H1 (cell line): ENCODE results near the gene OXER1. TPM values are rescaled to one million over a fixed set of nuclear protein-coding genes. Genes with fewer than 3 reads are reported as not detected.
A peak's percentile ranks its signal among the peaks of the same experiment; 100 is the strongest.

Experiments
- CTCF ChIA-PET: fragments of 300-600 bp; sonication (Branson Sonifier 250); formaldehyde crosslinking; loops from one replicate; lab custom pipeline; 2021; ENCODE audit not compliant: partially characterized antibody; lab: Charles Lee
- POLR2A ChIA-PET: fragments of 300-600 bp; sonication (Branson Sonifier 250); formaldehyde crosslinking; loops from one replicate; lab custom pipeline; 2021; ENCODE audit warnings: inconsistent platforms; ENCODE audit not compliant: partially characterized antibody; lab: Charles Lee
- DNase-seq, 2 experiments: peaks; one replicate each; pipeline versions ENCODE4 v3.0.0 to v3.0.0-alpha.2; 2010 to 2022; ENCODE audit warnings: low spot score in 2 of 2, low read depth in 1 of 2, mixed read lengths in 1 of 2
- FAIRE-seq: peaks from 2 replicates; lab custom pipeline; 2011; peaks lifted over from hg19 to GRCh38; lab: Jason Lieb, UNC
- H2AFZ ChIP-seq: 2 replicates; pipeline ENCODE4 v1.8.1; 2012; ENCODE audit warnings: low read length, inconsistent platforms
- H2AK5ac ChIP-seq: 2 replicates; pipeline ENCODE4 v1.6.1; 2013; ENCODE audit warnings: low read depth, low read length
- H2BK120ac ChIP-seq: replicated peaks from 2 replicates; pipeline ENCODE3; 2013; ENCODE audit warnings: low read depth, low read length, inconsistent platforms
- H2BK12ac ChIP-seq: 2 replicates; pipeline ENCODE4 v1.6.1; 2013; ENCODE audit warnings: low read depth, low read length
- H2BK15ac ChIP-seq: 2 replicates; pipeline ENCODE4 v1.6.1; 2013; ENCODE audit warnings: low read length
- H2BK20ac ChIP-seq: 2 replicates; pipeline ENCODE4 v1.6.1; 2013; ENCODE audit warnings: low read length
- H2BK5ac ChIP-seq: 2 replicates; pipeline ENCODE4 v1.6.1; 2013; ENCODE audit warnings: low read depth, low read length
- H3K14ac ChIP-seq: 2 replicates; pipeline ENCODE4 v1.6.1; 2013; ENCODE audit warnings: inconsistent platforms; ENCODE audit not compliant: insufficient read length
- H3K18ac ChIP-seq: 2 replicates; pipeline ENCODE4 v1.6.1; 2013; ENCODE audit warnings: low read length; ENCODE audit errors: extremely low read depth
- H3K23ac ChIP-seq: 2 replicates; pipeline ENCODE4 v1.6.1; 2013; ENCODE audit warnings: inconsistent platforms; ENCODE audit not compliant: insufficient read length
- H3K23me2 ChIP-seq: 2 replicates; pipeline ENCODE4 v1.6.1; 2013; ENCODE audit warnings: low read depth, low read length
- H3K27ac ChIP-seq: 2 replicates; pipeline ENCODE4 v1.6.1; 2011; ENCODE audit warnings: low read depth, low read length, inconsistent platforms
- H3K27me3 ChIP-seq, 4 experiments: replicated peaks in 1 of 4; 1 replicate in 1 of 4; 2 replicates in 3 of 4; pipeline versions ENCODE4 v1.6.1 to v1.8.1; 2011 to 2013; ENCODE audit warnings: low read length in 3 of 4, mild to moderate bottlenecking in 3 of 4, inconsistent platforms in 2 of 4, mixed read lengths in 2 of 4, moderate library complexity in 1 of 4; ENCODE audit not compliant: control insufficient read depth in 3 of 4, insufficient read depth in 3 of 4; ENCODE audit errors: extremely low read depth in 1 of 4
- H3K36me3 ChIP-seq, 4 experiments: 2 replicates each; pipeline versions ENCODE4 v1.6.1 to v1.8.1; 2011 to 2013; ENCODE audit warnings: mild to moderate bottlenecking in 4 of 4, low read length in 3 of 4, moderate library complexity in 2 of 4, control low read depth in 1 of 4, inconsistent platforms in 1 of 4; ENCODE audit not compliant: insufficient read depth in 4 of 4, control insufficient read depth in 2 of 4
- H3K4ac ChIP-seq: replicated peaks from 2 replicates; pipeline ENCODE3; 2013; ENCODE audit warnings: low read length, low read depth, mixed read lengths, inconsistent platforms; ENCODE audit not compliant: insufficient read length
- H3K4me1 ChIP-seq, 4 experiments: replicated peaks in 1 of 4; 1 replicate in 1 of 4; 2 replicates in 3 of 4; pipeline versions ENCODE4 v1.6.1 to v1.8.1; 2011 to 2013; ENCODE audit warnings: low read length in 3 of 4, inconsistent platforms in 2 of 4, mixed read lengths in 1 of 4; ENCODE audit not compliant: insufficient read depth in 4 of 4, control insufficient read depth in 3 of 4
- H3K4me2 ChIP-seq, 2 experiments: 2 replicates each; pipeline versions ENCODE4 v1.6.1 to v1.8.1; 2011 to 2013; ENCODE audit warnings: low read depth in 2 of 2, low read length in 2 of 2, control low read depth in 1 of 2, inconsistent platforms in 1 of 2, mild to moderate bottlenecking in 1 of 2; ENCODE audit not compliant: insufficient read depth in 1 of 2
- H3K4me3 ChIP-seq, 4 experiments: fragments of 200-600, 300-600 bp in 1 of 4; sonication (generic), shearing (Covaris generic), sonication (Bioruptor Twin) in 1 of 4; 2 replicates each; pipeline versions ENCODE4 v1.5.1 to v1.8.1; 2011 to 2016; ENCODE audit warnings: low read length in 4 of 4, low read depth in 3 of 4, control low read depth in 2 of 4, inconsistent platforms in 2 of 4, mild to moderate bottlenecking in 2 of 4, mixed read lengths in 1 of 4, moderate library complexity in 1 of 4; ENCODE audit not compliant: insufficient read depth in 2 of 4; ENCODE audit errors: extremely low read depth in 1 of 4
- H3K56ac ChIP-seq: replicated peaks from 2 replicates; pipeline ENCODE3; 2013; ENCODE audit warnings: low read depth, mild to moderate bottlenecking, mixed read lengths, low read length, inconsistent platforms; ENCODE audit not compliant: insufficient read length
- H3K79me1 ChIP-seq: 2 replicates; pipeline ENCODE4 v1.6.1; 2013; ENCODE audit warnings: low read depth, low read length, control low read depth
- H3K79me2 ChIP-seq, 2 experiments: 2 replicates each; pipeline versions ENCODE4 v1.6.1 to v1.8.1; 2012 to 2013; ENCODE audit warnings: low read length in 2 of 2, mild to moderate bottlenecking in 2 of 2, inconsistent platforms in 1 of 2; ENCODE audit not compliant: insufficient read depth in 2 of 2, control insufficient read depth in 1 of 2
- H3K9ac ChIP-seq, 4 experiments: replicated peaks in 1 of 4; 1 replicate in 1 of 4; 2 replicates in 3 of 4; pipeline versions ENCODE4 v1.6.1 to v1.8.1; 2011 to 2013; ENCODE audit warnings: low read depth in 3 of 4, low read length in 3 of 4, control low read depth in 2 of 4, mild to moderate bottlenecking in 2 of 4, moderate library complexity in 2 of 4, inconsistent platforms in 1 of 4; ENCODE audit errors: extremely low read depth in 1 of 4
- H3K9me3 ChIP-seq, 2 experiments: 2 replicates each; pipeline versions ENCODE4 v1.6.1 to v1.8.1; 2012 to 2013; ENCODE audit warnings: mild to moderate bottlenecking in 2 of 2, moderate library complexity in 2 of 2, control low read depth in 1 of 2, inconsistent platforms in 1 of 2, low read depth in 1 of 2, low read length in 1 of 2, mixed read lengths in 1 of 2; ENCODE audit not compliant: insufficient read depth in 2 of 2
- H4K20me1 ChIP-seq, 2 experiments: replicated peaks in 1 of 2; 2 replicates each; pipeline versions ENCODE3 to v1.8.1; 2011 to 2013; ENCODE audit warnings: inconsistent platforms in 2 of 2, low read length in 2 of 2, mild to moderate bottlenecking in 1 of 2; ENCODE audit not compliant: insufficient read depth in 2 of 2, control insufficient read depth in 1 of 2
- H4K5ac ChIP-seq: 2 replicates; pipeline ENCODE4 v1.6.1; 2013; ENCODE audit warnings: low read length, low read depth, mixed read lengths, inconsistent platforms; ENCODE audit not compliant: insufficient read length
- H4K8ac ChIP-seq: 2 replicates; pipeline ENCODE4 v1.8.0; 2013; ENCODE audit warnings: mild to moderate bottlenecking, moderate library complexity, low read length, inconsistent platforms; ENCODE audit not compliant: insufficient read depth; ENCODE audit errors: extremely low read depth
- H4K91ac ChIP-seq: replicated peaks from 2 replicates; pipeline ENCODE3; 2013; ENCODE audit warnings: low read length, mixed read lengths, inconsistent platforms; ENCODE audit not compliant: insufficient read length
- ATF3 ChIP-seq: IDR thresholded peaks from 2 replicates; pipeline ENCODE4 v1.6.1; 2011; ENCODE audit warnings: low read depth, mild to moderate bottlenecking, low read length; ENCODE audit not compliant: insufficient read depth
- CEBPB ChIP-seq: IDR thresholded peaks from 2 replicates; pipeline ENCODE4 v1.6.1; 2012; ENCODE audit warnings: low read depth, low read length
- CTCF ChIP-seq, 3 experiments: IDR thresholded peaks; 1 replicate in 2 of 3; 2 replicates in 1 of 3; pipeline versions ENCODE4 v1.5.1 to v1.6.1; 2011; ENCODE audit warnings: low read length in 3 of 3, mild to moderate bottlenecking in 3 of 3, inconsistent platforms in 2 of 3, low read depth in 1 of 3, moderate library complexity in 1 of 3; ENCODE audit not compliant: insufficient read depth in 1 of 3; ENCODE audit errors: control extremely low read depth in 1 of 3
- EGR1 ChIP-seq: IDR thresholded peaks from 2 replicates; pipeline ENCODE4 v1.6.1; 2011; ENCODE audit warnings: low read depth, low read length, borderline replicate concordance
- JUN ChIP-seq: IDR thresholded peaks from 2 replicates; pipeline ENCODE4 v1.6.1; 2011; ENCODE audit warnings: low read depth, mild to moderate bottlenecking, improper control_type of control experiment, low read length
- MAFK ChIP-seq: IDR thresholded peaks from 2 replicates; pipeline ENCODE4 v1.6.1; 2012; ENCODE audit warnings: low read depth, mild to moderate bottlenecking, improper control_type of control experiment, low read length
- MAX ChIP-seq: IDR thresholded peaks from 2 replicates; pipeline ENCODE4 v1.6.1; 2012; ENCODE audit warnings: inconsistent platforms
- POU5F1 ChIP-seq: IDR thresholded peaks from 2 replicates; pipeline ENCODE4 v1.6.1; 2011; ENCODE audit warnings: low read depth, mild to moderate bottlenecking, low read length, moderate library complexity
- WGBS, 2 experiments: shearing (Covaris generic) in 1 of 2; methylation state at CpG; one replicate each; pipeline versions ENCODE4 v1.1.6 to v1.1.7; 2013 to 2015; ENCODE audit warnings: low lambda C conversion rate in 2 of 2, mixed read lengths in 2 of 2, inconsistent platforms in 1 of 2, low coverage in 1 of 2, missing lambda C conversion rate in 1 of 2; ENCODE audit not compliant: insufficient replicate concordance in 2 of 2, insufficient coverage in 1 of 2, insufficient read length in 1 of 2; ENCODE audit errors: extremely low coverage in 1 of 2, missing lambda C conversion rate in 1 of 2; 5-methylcytosine and 5-hydroxymethylcytosine counted together
- polyA plus RNA-seq, 7 experiments: library from polyadenylated mRNA; depleted of rRNA in 3 of 7; stranded (reverse) in 5 of 7; unstranded in 2 of 7; fragments of >200 nt in 5 of 7; fragments of 200-250 nt in 2 of 7; gene quantifications; 1 replicate in 5 of 7; 2 replicates in 1 of 7; 4 replicates in 1 of 7; pipeline versions ENCODE4 v1.2.1 to v1.2.3, GENCODE V29; 2011 to 2013; ENCODE audit warnings: missing spikeins in 2 of 7, mixed read lengths in 2 of 7
- total RNA-seq: library from RNA; stranded (reverse); fragmentation: NEBNext Ultra II Directional; extraction: Animal tissue kit (Norgen Biotek cat#: 25700); gene quantifications from 2 replicates; pipeline ENCODE4 v1.2.1, GENCODE V29; 2021

Gene OXER1
- total and polyA plus RNA-seq, 2 of the 8 experiments (the other 6 are each of a cell fraction or from before 2014, with no cell fraction given) = 1.2 to 2.9 TPM

GRCh38 chr2:42770288-42771131, 6.6 kb upstream of the OXER1 start:
- H2BK20ac ChIP-seq = no peak overlapping the region
- H3K56ac ChIP-seq = no peak overlapping the region
- H2AFZ ChIP-seq = 0 out of 2 replicates have a peak overlapping the region, but pooled peaks have one; percentile 47
- no peak overlapping the region for H4K5ac ChIP-seq
- no peak overlapping the region for H3K4me3 ChIP-seq
- H3K4me2 ChIP-seq = no peak overlapping the region
- H3K79me1 ChIP-seq = no peaks in the 10 kb centered on the region
- H2AK5ac ChIP-seq = no peak overlapping the region
- no peak overlapping the region for H3K14ac ChIP-seq
- H4K20me1 ChIP-seq = no peaks in the 10 kb centered on the region
- peak; percentile 44 to 72 for DNase-seq
- H2BK5ac ChIP-seq = no peak overlapping the region
- H3K27me3 ChIP-seq = no peaks in the 10 kb centered on the region
- no peak overlapping the region for H2BK120ac ChIP-seq
- ChIA-PET CTCF (interaction anchor here (0.7 to 4.1 kb wide), 28 partner anchors 10 to 341 kb away, joined by 3 to 35 read pairs (median 4); partner anchors contain the start of gene HAAO), POLR2A (interaction anchor here (1.3 to 2.1 kb wide), 2 partner anchors 10 to 41 kb away, joined by 3 to 6 read pairs; no protein-coding TSS in a partner anchor)
- H3K23ac ChIP-seq = no peak overlapping the region
- H3K4ac ChIP-seq = no peak overlapping the region
- no peaks in the 10 kb centered on the region for H3K79me2 ChIP-seq
- H3K9ac ChIP-seq = no peak overlapping the region
- H3K23me2 ChIP-seq = no peaks in the 10 kb centered on the region
- H3K36me3 ChIP-seq = no peaks in the 10 kb centered on the region
- no peak overlapping the region for H2BK15ac ChIP-seq
- peak; percentile 82 for FAIRE-seq
- no peak overlapping the region for H2BK12ac ChIP-seq
- H3K9me3 ChIP-seq = no peaks in the 10 kb centered on the region
- peak overlapping the region; percentile 76 for H4K8ac ChIP-seq
- peaks cover 1 to 16% (median 6%) of the 10 kb centered on the region in 4 experiments; a peak in 4 of 7 replicates for H3K4me1 ChIP-seq
- H4K91ac ChIP-seq = no peak overlapping the region
- no peak overlapping the region for H3K27ac ChIP-seq
- 72% methylated on average over 16 of the region's 19 CpGs; no CpG with 5 or more reads in 1 of the 2 experiments for WGBS, 2 experiments
- no peak overlapping the region for H3K18ac ChIP-seq
- TF ChIP-seq CEBPB = no peak
- TF ChIP-seq MAFK = no peak
- TF ChIP-seq POU5F1 = no peak
- no peak for TF ChIP-seq JUN
- peak; percentile 82 for TF ChIP-seq MAX
- no peak for TF ChIP-seq ATF3
- TF ChIP-seq CTCF (IDR thresholded peaks at IDR 0.05; ENCODE audit: control extremely low read depth in 1 of 3, insufficient read depth in 1 of 3, low read depth in 1 of 3, low read length in 3 of 3) = peak in 2 of 3 experiments; percentile 93 to 99; a peak in 3 of 4 replicates
- TF ChIP-seq EGR1 = no peak
